ENCODE data around the gene ARMCX6.
"Not testable (repeated sequence)": the region's sequence is repeated elsewhere in the genome, so short reads cannot be mapped to it uniquely, and the experiment has no call there.

Gene ARMCX6

DNA sequence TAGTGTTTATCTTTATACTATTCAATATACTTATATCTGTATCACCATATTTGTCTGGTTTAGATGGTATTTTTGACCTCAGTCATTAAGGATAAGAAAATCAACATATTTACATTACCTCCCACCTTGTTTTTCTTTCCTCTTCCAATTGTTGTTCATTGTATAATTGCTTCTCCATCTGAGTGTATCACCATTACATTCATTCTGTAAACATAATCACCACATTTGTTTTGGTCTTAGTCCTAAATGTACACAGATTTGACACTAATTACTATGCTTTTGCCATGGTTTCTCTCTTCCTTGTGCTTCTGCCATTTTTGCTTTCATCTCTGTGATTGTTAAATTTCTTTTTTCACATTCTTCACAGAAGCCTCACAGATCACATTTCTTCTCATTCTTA is 12.7 kb downstream of the ARMCX6 start:
- no peak overlapping the region for H3K4me3 ChIP-seq (ENCODE audit: low read depth in 1 of 2, low read length in 1 of 2)
- H3K9me3 ChIP-seq, result no peaks in the 10 kb centered on the region
- H3K27ac ChIP-seq, result no peak overlapping the region
- H3K27me3 ChIP-seq, result no peaks in the 10 kb centered on the region
- H3K4me1 ChIP-seq (ENCODE audit: control insufficient read depth in 1 of 2, insufficient read depth in 1 of 2, low read depth in 1 of 2, low read length in 1 of 2), result no peaks in the 10 kb centered on the region
- TF ChIP-seq, protein P1, sequence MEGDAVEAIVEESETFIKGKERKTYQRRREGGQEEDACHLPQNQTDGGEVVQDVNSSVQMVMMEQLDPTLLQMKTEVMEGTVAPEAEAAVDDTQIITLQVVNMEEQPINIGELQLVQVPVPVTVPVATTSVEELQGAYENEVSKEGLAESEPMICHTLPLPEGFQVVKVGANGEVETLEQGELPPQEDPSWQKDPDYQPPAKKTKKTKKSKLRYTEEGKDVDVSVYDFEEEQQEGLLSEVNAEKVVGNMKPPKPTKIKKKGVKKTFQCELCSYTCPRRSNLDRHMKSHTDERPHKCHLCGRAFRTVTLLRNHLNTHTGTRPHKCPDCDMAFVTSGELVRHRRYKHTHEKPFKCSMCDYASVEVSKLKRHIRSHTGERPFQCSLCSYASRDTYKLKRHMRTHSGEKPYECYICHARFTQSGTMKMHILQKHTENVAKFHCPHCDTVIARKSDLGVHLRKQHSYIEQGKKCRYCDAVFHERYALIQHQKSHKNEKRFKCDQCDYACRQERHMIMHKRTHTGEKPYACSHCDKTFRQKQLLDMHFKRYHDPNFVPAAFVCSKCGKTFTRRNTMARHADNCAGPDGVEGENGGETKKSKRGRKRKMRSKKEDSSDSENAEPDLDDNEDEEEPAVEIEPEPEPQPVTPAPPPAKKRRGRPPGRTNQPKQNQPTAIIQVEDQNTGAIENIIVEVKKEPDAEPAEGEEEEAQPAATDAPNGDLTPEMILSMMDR (IDR thresholded peaks at IDR 0.05), result no peak
- no peaks in the 10 kb centered on the region for H3K36me3 ChIP-seq

DNA sequence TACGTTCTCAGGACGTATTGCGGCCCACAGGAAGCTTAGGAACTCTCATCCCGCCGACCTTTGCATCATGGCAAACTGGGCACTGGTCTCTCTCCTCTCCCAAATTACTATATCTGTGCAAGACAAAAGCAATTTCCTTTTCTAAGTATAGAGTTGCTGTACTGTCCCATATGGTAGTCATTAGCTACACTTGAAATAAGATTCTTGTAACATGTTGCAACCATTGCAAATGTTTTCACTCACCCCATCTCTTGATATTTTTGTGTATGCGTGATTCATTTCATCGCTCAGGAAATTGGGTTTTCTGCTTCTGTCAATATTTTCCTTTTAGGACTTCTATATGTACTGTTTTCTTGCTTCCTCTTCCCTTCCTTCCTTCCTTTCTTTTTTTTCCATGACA is 15.7 kb downstream of the ARMCX6 start:
- Histone ChIP-seq H3K9me3 (no peaks in the 10 kb centered on the region), H3K27ac (no peak overlapping the region), H3K36me3 (no peaks in the 10 kb centered on the region), H3K4me1 (ENCODE audit: control insufficient read depth in 1 of 2, insufficient read depth in 1 of 2, low read depth in 1 of 2, low read length in 1 of 2) (no peaks in the 10 kb centered on the region), H3K4me3 (ENCODE audit: low read depth in 1 of 2, low read length in 1 of 2) (no peak overlapping the region), H3K27me3 (peaks cover 3% of the 10 kb centered on the region)
- TF ChIP-seq, protein P1 (IDR thresholded peaks at IDR 0.05), result no peak

- not testable (repeated sequence) for H3K36me3 ChIP-seq; H3K4me1 ChIP-seq (ENCODE audit: control insufficient read depth in 1 of 2, insufficient read depth in 1 of 2, low read depth in 1 of 2, low read length in 1 of 2); H3K27me3 ChIP-seq; H3K27ac ChIP-seq; H3K4me3 ChIP-seq (ENCODE audit: low read depth in 1 of 2, low read length in 1 of 2); H3K9me3 ChIP-seq
Observed at GRCh38 chrX:101599592-101599991, 18.2 kb downstream of the ARMCX6 start.

- H3K36me3 ChIP-seq, result no peaks in the 10 kb centered on the region
- no peaks in the 10 kb centered on the region for H3K9me3 ChIP-seq
- no peak overlapping the region for H3K27ac ChIP-seq
- H3K4me3 ChIP-seq (ENCODE audit: low read depth in 1 of 2, low read length in 1 of 2), result no peak overlapping the region
- H3K4me1 ChIP-seq (ENCODE audit: control insufficient read depth in 1 of 2, insufficient read depth in 1 of 2, low read depth in 1 of 2, low read length in 1 of 2), result no peaks in the 10 kb centered on the region
- TF ChIP-seq, protein P1 (IDR thresholded peaks at IDR 0.05), result no peak
- H3K27me3 ChIP-seq, result peaks cover 5% of the 10 kb centered on the region
Observed at GRCh38 chrX:101595739-101596419, 21.9 kb downstream of the ARMCX6 start.
